GM10266 (cell line): ENCODE results near the gene MYD88.

Source experiments
- DNase-seq: peaks from one replicate; pipeline ENCODE4 v3.0.0; 2012; ENCODE audit errors: extremely low spot score
- CTCF ChIP-seq: IDR thresholded peaks from 2 replicates; pipeline ENCODE4 v1.5.1; 2012; ENCODE audit warnings: mild to moderate bottlenecking, low read depth; ENCODE audit not compliant: control insufficient read depth, insufficient read depth; ENCODE audit errors: missing control alignments

The MYD88 gene

GRCh38 chr3:38171622-38172021, 33.2 kb downstream of the MYD88 start:
- DNase-seq: no peak
- TF ChIP-seq CTCF: no peak

DNA sequence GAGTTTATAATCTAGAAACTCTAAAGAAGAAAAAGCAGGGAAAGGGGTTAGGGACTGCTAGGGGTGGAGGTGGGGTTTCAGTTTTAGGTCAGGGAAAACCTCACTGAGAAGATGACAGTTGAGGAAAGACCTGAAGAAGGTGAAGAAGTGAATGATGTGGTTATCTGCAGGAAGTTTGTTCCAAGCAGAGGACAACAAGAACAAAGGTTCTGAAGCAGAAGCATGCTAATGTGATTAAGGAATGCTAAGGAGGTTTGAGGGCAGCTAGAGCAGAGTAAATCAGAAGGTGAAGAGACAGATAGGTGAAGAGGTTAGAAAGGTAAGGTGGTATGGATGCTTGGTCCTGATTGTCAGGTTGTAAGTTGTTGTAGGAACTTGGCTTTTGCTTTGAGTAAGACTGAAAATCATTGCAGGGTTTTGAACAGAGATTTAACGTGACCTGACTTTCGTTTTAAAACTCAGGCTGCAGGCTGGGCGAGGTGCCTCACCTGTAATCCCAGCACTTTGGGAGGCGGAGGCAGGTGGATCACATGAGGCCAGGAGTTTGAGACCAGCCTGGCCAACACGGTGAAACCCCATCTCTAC, 35.5 kb downstream of the MYD88 start:
- TF ChIP-seq CTCF: no peak

DNA sequence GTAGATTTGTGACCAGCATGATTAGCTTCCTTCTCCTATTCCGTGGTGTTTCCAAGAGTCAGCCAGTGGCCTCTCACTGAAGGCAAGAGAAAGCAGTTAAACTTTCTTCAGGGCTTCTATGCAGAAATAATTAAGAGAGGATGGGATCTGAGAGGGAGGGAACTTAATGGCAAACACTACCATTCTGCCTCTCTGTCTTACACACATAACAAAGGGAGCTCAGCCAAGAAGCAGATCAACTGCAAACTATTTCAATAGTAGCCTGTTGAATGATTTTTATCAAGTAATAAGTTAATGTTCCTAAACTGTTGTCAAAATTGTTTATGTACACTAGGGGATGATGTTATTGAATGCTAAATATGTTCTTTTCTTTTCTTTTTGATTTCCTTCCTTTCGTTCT, 38.7 kb downstream of the MYD88 start:
- TF ChIP-seq CTCF: no peak
- no peak for DNase-seq

More for the DNA sequence above, 35.5 kb downstream of the MYD88 start:
- DNase-seq: no peak

DNA sequence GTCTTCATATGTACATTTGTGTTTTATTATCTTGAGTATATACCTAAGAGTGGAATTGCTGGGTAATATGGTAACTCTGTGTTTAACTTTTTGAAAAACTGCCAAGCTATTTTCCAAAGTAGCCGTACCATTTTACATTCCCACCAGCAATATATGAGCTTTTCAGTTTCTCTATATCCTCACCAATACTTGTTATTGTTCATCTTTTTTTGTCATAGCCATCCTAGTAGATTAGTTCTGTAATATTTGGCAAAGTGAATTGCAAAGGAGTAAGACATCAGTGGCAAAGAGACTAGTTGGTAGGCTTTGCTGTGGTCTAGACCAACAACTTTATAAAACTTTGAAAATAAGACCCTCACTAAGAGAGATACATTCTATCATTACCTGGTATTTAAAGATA, 48.3 kb downstream of the MYD88 start:
- no peak for TF ChIP-seq CTCF
- no peak for DNase-seq

DNA sequence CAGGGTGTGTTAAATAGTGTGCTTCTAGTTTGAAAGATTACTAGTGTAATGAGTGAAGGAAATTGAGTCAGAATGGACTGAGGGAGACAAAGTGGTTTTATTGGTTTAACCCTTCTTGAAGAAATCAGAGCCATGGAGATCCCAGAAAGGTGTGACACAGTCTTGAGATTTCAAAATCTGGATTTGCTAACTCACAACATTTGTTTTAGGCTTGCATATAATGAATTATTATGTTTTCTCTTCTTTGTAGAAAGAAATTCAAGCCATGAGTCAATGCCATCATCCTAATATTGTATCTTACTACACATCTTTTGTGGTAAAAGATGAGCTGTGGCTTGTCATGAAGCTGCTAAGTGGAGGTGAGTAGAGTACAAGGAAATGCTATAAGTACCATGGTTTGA, 52.0 kb downstream of the MYD88 start:
- TF ChIP-seq CTCF: no peak
- DNase-seq: no peak
